GM18526 (cell line): ENCODE results near the gene PCP2.

Source experiments
- POLR2A ChIP-seq: IDR thresholded peaks from 3 replicates; pipeline ENCODE4 v1.6.1; 2011; ENCODE audit not compliant: insufficient read length; ENCODE audit errors: extremely low read depth

Gene PCP2

GRCh38 chr19:7646426-7646700 is 12.8 kb upstream of the PCP2 start:
- TF ChIP-seq POLR2A, result no peak

- no peak for TF ChIP-seq POLR2A
Observed at GRCh38 chr19:7645656-7646425, 12.3 kb upstream of the PCP2 start.

DNA sequence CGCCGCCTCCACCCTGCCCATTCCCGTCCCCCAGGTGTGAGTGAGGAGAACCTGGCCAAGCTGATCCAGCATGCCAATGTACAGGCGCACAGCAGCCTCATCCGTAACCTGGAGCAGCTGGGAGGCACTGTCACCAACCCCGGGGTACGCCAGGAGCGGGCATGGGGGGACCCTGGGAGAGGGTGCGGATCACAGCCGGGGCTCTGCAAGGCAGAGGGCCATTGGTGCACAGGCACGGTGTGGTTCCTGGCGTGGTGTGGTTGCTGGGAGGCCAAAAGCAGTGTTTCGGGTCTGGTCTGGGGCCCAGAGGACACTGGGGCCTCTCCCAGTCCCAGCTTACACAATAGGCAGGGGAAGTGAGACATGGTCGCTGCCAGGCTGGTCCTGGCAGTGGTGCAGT is 11.6 kb upstream of the PCP2 start:
- TF ChIP-seq POLR2A, result no peak

- TF ChIP-seq POLR2A, result no peak
Observed at GRCh38 chr19:7644550-7644877, 11.0 kb upstream of the PCP2 start.

DNA sequence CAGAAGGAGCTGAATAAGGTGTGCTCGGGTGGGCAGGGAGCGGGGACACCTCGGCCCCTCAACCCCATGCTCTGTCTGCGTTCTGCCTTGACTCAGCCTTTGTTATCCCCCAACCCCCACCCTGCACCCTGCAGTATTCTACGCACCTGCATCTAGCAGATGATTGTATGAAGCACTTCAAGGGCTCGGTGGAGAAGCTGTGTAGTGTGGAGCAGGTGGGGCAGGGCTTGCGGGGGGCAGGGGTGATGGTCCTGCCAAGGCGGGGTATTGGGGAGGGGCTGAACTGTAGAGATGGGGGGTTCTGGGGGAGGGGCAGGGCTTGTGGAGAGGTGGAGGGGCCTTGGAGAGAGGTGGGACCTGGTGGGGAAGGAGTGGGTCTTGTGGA is 9.5 kb upstream of the PCP2 start:
- TF ChIP-seq POLR2A, result no peak

GRCh38 chr19:7642295-7643030 is 8.9 kb upstream of the PCP2 start:
- TF ChIP-seq POLR2A, result no peak

DNA sequence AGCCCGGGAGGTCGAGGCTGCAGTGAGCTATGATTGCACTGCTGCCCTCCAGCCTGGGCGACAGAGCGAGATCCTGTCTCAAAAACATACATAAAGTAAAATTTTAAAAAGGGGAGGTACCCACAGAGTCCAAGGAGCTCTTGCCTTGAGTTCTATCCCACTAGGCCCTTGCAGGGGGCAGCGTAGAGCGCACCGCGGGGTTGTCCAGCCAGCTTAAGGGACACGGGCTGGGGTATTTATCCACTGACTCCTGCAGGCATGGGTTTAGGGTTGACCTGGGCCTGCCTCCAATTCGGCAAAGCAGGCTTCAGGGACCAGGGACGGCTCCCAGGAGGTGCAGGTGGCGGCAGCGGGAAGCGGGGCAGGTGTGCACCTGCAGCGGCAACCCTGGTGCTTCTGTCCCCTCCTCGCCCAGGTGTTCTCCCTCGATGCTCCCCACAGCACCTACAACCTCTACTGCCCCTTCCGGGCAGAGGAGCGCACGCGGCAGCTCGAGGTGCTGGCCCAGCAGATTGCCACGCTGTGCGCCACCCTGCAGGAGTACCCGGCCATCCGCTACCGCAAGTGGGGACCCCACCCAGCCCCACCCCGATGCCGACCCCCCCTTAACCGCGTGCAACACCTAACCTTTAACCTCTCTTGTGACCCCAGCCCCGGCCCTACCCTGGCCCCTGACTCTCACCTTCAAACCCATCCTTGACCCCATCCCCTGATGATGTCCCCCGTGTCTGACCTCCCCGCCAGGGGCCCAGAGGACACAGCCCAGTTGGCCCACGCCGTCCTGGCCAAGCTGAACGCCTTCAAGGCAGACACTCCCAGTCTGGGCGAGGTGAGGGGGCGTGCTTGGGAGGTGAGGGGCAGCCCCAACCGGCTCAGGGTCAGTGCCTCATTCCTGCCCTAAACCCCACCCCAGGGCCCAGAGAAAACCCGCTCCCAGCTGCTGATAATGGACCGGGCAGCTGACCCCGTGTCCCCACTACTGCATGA is 8.1 kb upstream of the PCP2 start:
- no peak for TF ChIP-seq POLR2A

DNA sequence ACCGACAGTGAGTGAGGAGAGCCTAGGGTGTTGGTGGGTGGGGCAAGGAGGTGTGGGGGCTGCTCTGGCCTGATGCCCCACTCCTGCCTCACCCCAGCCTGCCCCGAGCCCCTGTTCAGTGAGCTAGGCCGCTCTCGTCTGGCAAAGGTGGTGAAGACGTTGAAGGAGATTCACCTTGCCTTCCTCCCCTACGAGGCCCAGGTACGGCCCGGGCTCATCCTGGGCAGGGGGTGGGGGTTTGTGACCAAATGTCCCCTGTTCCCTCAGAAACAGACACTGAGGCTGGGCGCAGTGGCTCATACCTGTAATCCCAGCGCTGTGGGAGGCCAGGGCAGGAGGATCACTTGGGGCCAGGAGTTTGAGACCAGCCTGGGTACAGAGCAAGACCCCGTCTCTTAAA is 7.3 kb upstream of the PCP2 start:
- no peak for TF ChIP-seq POLR2A

- no peak for TF ChIP-seq POLR2A
Observed at GRCh38 chr19:7639863-7640348, 6.4 kb upstream of the PCP2 start.

- no peak for TF ChIP-seq POLR2A
Observed at GRCh38 chr19:7638802-7639465, 5.4 kb upstream of the PCP2 start.

- TF ChIP-seq POLR2A, result no peak
Observed at GRCh38 chr19:7637374-7638256, 4.1 kb upstream of the PCP2 start.

DNA sequence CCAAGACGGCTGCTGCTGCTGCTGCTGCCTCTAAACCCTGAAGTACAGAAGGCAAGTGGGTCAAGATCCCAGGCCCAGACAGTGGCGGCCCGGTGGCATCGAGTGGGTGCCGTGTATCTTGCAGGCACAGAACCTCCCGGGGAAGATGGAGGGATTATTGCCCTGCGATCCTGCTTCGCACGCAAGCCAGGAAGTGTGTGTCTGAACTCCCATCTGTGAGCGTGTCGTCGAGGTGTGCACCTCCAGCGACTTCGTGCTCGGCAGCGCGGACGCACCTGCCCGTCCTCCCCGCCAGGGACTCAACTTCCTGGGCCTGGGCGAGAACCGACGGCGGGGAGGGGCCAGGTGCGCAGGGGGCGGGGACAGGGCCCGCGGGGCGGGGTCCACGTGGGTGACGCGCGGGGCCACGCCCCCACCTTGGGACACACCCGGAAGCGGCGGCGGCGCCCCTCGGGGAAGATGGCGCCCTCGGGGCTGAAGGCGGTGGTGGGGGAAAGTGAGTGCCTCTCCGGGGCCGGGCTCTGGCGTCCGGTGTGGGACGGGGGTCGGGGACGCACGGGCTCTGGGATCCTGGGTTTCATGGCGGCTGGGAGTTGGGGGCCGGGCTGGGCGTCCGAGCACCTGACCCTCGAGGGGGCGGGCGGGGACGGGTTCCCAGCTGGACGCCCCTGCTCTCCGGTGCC is 3.3 kb upstream of the PCP2 start, which contains the start of gene STXBP2:
Gene STXBP2 (plus strand): TSS at position 420 of the 683 bp plus-strand sequence. CDS start 40 bp downstream, at position 460.
- TF ChIP-seq POLR2A, result peak; percentile 87

DNA sequence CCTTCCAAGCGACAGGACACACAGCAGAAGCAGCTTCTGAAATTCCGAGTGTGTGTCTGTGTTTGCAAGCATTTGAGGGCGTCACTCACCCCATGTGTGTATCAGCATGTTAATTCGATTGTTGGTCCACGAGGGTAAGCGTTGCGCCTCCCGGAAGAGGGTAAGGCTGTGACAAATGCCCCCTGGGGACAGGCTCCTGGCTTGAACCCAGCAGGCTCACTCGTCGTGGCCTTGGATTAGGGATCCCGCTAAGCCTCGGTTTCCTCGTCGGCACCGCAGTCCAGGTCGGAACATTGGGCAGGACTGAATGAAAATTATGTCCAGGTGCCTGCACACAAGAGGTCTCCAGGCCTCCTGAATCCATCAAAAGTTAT is 2.8 kb upstream of the PCP2 start:
- TF ChIP-seq POLR2A, result no peak

- TF ChIP-seq POLR2A, result no peak
Observed at GRCh38 chr19:7635670-7636069, 2.2 kb upstream of the PCP2 start.
